Endothelial cell of umbilical vein (primary cell): ENCODE data around the gene CLOCK. TPM values are rescaled to one million over a fixed set of nuclear protein-coding genes. Genes with fewer than 3 reads are reported as not detected.

ENCODE experiments used
- BruUV-seq: library from RNA; stranded (reverse); fragments of 400-500 nt; replicated peaks from 2 replicates; lab custom pipeline; 2021; lab: Mats Ljungman, UMichigan
- CTCF ChIA-PET: fragments of 300-600, 350-600 bp; sonication (Branson Sonifier 250); formaldehyde crosslinking; loops from one replicate; lab custom pipeline; 2021; ENCODE audit warnings: antibody characterized with exemption, inconsistent platforms; lab: Charles Lee
- POLR2A ChIA-PET: fragments of 300-600, 350-600 bp; sonication (Branson Sonifier 250); formaldehyde crosslinking; loops from one replicate; lab custom pipeline; 2021; ENCODE audit warnings: antibody characterized with exemption, inconsistent platforms; lab: Charles Lee
- DNase-seq: peaks from one replicate; pipeline ENCODE4 v3.0.0-alpha.2; 2011; ENCODE audit warnings: low read depth, low spot score
- FAIRE-seq: peaks from 2 replicates; lab custom pipeline; 2011; peaks lifted over from hg19 to GRCh38; lab: Jason Lieb, UNC
- H2AFZ ChIP-seq: 2 replicates; pipeline ENCODE4 v1.6.0; 2012; ENCODE audit warnings: low read depth, low read length, control low read depth, inconsistent platforms
- H3K27ac ChIP-seq: 2 replicates; pipeline ENCODE4 v1.5.1; 2011; ENCODE audit warnings: low read depth, mild to moderate bottlenecking, control low read depth, low read length, moderate library complexity; ENCODE audit not compliant: insufficient read depth
- H3K27me3 ChIP-seq, 2 experiments: 2 replicates each; pipeline versions ENCODE4 v1.6.0 to v1.6.1; 2011; ENCODE audit warnings: low read length in 2 of 2, mixed read lengths in 1 of 2; ENCODE audit not compliant: control insufficient read depth in 2 of 2, insufficient read depth in 2 of 2
- H3K36me3 ChIP-seq, 2 experiments: 2 replicates in 1 of 2; 3 replicates in 1 of 2; pipeline ENCODE4 v1.5.1; 2011; ENCODE audit warnings: low read length in 2 of 2, mild to moderate bottlenecking in 1 of 2, moderate library complexity in 1 of 2; ENCODE audit not compliant: control insufficient read depth in 2 of 2, insufficient read depth in 2 of 2; ENCODE audit errors: extremely low read depth in 1 of 2
- H3K4me1 ChIP-seq: 3 replicates; pipeline ENCODE4 v1.5.1; 2011; ENCODE audit warnings: mild to moderate bottlenecking, low read length; ENCODE audit not compliant: control insufficient read depth, insufficient read depth; ENCODE audit errors: extremely low read depth
- H3K4me2 ChIP-seq: 2 replicates; pipeline ENCODE4 v1.6.1; 2011; ENCODE audit warnings: low read length, control low read depth, mixed read lengths; ENCODE audit not compliant: insufficient read depth
- H3K4me3 ChIP-seq, 3 experiments: fragments of 200-600 bp in 1 of 3; sonication (generic), shearing (Covaris generic) in 1 of 3; replicated peaks in 1 of 3; 2 replicates each; pipeline ENCODE4 v1.5.1; 2011 to 2016; ENCODE audit warnings: control low read depth in 3 of 3, low read length in 3 of 3, mild to moderate bottlenecking in 2 of 3, inconsistent platforms in 1 of 3, low read depth in 1 of 3, moderate library complexity in 1 of 3; ENCODE audit not compliant: insufficient read depth in 1 of 3
- H3K79me2 ChIP-seq: 2 replicates; pipeline ENCODE4 v1.6.0; 2012; ENCODE audit warnings: low read length, inconsistent platforms; ENCODE audit not compliant: control insufficient read depth, insufficient read depth
- H3K9ac ChIP-seq: replicated peaks from 2 replicates; pipeline ENCODE3; 2011; ENCODE audit warnings: low read length, control low read depth; ENCODE audit not compliant: insufficient read depth; ENCODE audit errors: extremely low read depth
- H3K9me1 ChIP-seq: replicated peaks from 3 replicates; pipeline ENCODE4 v1.6.0; 2011; ENCODE audit warnings: mild to moderate bottlenecking, low read length; ENCODE audit not compliant: control insufficient read depth, insufficient read depth; ENCODE audit errors: extremely low read depth
- H3K9me3 ChIP-seq: replicated peaks from 2 replicates; pipeline ENCODE4 v1.5.1; 2012; ENCODE audit warnings: low read length, inconsistent platforms; ENCODE audit not compliant: control insufficient read depth, insufficient read depth
- H4K20me1 ChIP-seq: replicated peaks from 2 replicates; pipeline ENCODE3; 2011; ENCODE audit warnings: mild to moderate bottlenecking, low read length; ENCODE audit not compliant: control insufficient read depth, insufficient read depth; ENCODE audit errors: extremely low read depth
- EZH2 ChIP-seq: IDR thresholded peaks from 2 replicates; pipeline ENCODE4 v1.6.1; 2012; ENCODE audit warnings: borderline replicate concordance, low read depth, mild to moderate bottlenecking, moderate library complexity, low read length, inconsistent platforms; ENCODE audit not compliant: severe bottlenecking
- FOS ChIP-seq: IDR thresholded peaks from 2 replicates; pipeline ENCODE4 v1.6.1; 2011; ENCODE audit warnings: mild to moderate bottlenecking, low read length, moderate library complexity, borderline replicate concordance; ENCODE audit not compliant: insufficient read depth
- GATA2 ChIP-seq: IDR thresholded peaks from 2 replicates; pipeline ENCODE4 v1.7.0; 2011; ENCODE audit warnings: low read depth, mild to moderate bottlenecking, moderate library complexity, mixed read lengths, low read length; ENCODE audit not compliant: insufficient read length, insufficient read depth
- JUN ChIP-seq: IDR thresholded peaks from 2 replicates; pipeline ENCODE4 v1.6.1; 2011; ENCODE audit warnings: borderline replicate concordance, low read depth; ENCODE audit not compliant: insufficient read length, insufficient read depth
- MAX ChIP-seq: IDR thresholded peaks from 2 replicates; pipeline ENCODE4 v1.6.1; 2011; ENCODE audit not compliant: insufficient read depth, insufficient read length
- MYC ChIP-seq: IDR thresholded peaks from one replicate; pipeline ENCODE4 v1.6.1; 2011; ENCODE audit warnings: mild to moderate bottlenecking, low read depth, low read length
- POLR2A ChIP-seq: IDR thresholded peaks from 2 replicates; pipeline ENCODE4 v1.6.1; 2012; ENCODE audit warnings: low read depth, mild to moderate bottlenecking, control low read depth, low read length
- POLR2AphosphoS5 ChIP-seq: IDR thresholded peaks from 2 replicates; pipeline ENCODE4 v1.6.1; 2012; ENCODE audit warnings: low read depth, mild to moderate bottlenecking, control low read depth, low read length, moderate library complexity; ENCODE audit not compliant: insufficient read depth
- dilution Hi-C: fragments of 300-500 bp; cut with MboI; formaldehyde crosslinking; loops from one replicate; pipeline ENCODE4 v1.15.0; 2019; ENCODE audit warnings: low sequenced_read_pairs; ENCODE audit not compliant: extremely low pct_ligation_motif_present
- intact Hi-C: fragments of 100-400 bp; cut with micrococcal nuclease; formaldehyde crosslinking; loops from one replicate; pipeline ENCODE4 v1.10.0; 2022
- polyA plus RNA-seq, 4 experiments: library from polyadenylated mRNA; depleted of rRNA in 3 of 4; stranded (reverse) in 3 of 4; unstranded in 1 of 4; fragments of >200 nt; gene quantifications; 2 replicates each; pipeline versions ENCODE4 v1.2.1 to v1.2.3, GENCODE V29; 2011 to 2012; ENCODE audit warnings: missing spikeins in 1 of 4
- total RNA-seq: library from RNA; stranded (reverse); gene quantifications from 2 replicates; pipeline ENCODE4 v1.2.3, GENCODE V29; 2021
- TF ChIP-seq, protein P1 (sequence below), 2 donors: IDR thresholded peaks; 1 replicate in 1 of 2; 2 replicates in 1 of 2; pipeline ENCODE4 v1.5.1; 2011; ENCODE audit warnings: low read length in 2 of 2, mild to moderate bottlenecking in 2 of 2, moderate library complexity in 2 of 2, control low read depth in 1 of 2, inconsistent platforms in 1 of 2, low read depth in 1 of 2; ENCODE audit not compliant: insufficient read depth in 1 of 2; ENCODE audit errors: extremely low read depth in 1 of 2

CLOCK gene
- total and polyA plus RNA-seq, 2 donors (not counting 3 experiments of a cell fraction or from before 2014, with no cell fraction given): 7.5 to 23.8 TPM

DNA sequence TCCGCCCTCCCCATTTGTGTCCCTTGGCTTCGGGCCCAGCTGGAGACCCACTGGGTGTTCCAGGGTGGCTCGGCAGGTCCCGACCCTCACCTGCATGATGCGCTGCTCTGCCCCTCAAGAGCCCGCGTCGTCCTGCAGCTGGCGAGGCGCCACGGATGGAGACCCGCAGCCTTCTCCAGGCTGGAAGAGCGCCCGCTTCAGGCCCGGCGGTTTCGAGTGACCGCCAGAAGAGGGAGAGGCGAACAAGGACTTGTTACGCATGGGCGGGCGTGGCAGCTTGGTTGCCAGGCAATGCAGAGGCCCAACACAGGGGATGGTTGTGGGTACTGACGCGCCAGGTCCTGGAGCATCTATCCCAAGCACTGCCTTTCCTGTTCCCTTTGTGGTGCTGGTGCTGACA lies 45.3 kb upstream of the CLOCK start, which contains the start of gene PDCL2:
TSS of gene PDCL2 (minus strand) at position 232 of the 400 bp plus-strand sequence. CDS start at position 96, 136 bp downstream.
- dilution Hi-C loops: no loop called here
- TF ChIP-seq FOS: no peak
- TF ChIP-seq MAX: no peak
- no peak for TF ChIP-seq MYC
- no peak for TF ChIP-seq JUN
- TF ChIP-seq POLR2A: no peak
- TF ChIP-seq EZH2: no peak
- TF ChIP-seq, protein P1, sequence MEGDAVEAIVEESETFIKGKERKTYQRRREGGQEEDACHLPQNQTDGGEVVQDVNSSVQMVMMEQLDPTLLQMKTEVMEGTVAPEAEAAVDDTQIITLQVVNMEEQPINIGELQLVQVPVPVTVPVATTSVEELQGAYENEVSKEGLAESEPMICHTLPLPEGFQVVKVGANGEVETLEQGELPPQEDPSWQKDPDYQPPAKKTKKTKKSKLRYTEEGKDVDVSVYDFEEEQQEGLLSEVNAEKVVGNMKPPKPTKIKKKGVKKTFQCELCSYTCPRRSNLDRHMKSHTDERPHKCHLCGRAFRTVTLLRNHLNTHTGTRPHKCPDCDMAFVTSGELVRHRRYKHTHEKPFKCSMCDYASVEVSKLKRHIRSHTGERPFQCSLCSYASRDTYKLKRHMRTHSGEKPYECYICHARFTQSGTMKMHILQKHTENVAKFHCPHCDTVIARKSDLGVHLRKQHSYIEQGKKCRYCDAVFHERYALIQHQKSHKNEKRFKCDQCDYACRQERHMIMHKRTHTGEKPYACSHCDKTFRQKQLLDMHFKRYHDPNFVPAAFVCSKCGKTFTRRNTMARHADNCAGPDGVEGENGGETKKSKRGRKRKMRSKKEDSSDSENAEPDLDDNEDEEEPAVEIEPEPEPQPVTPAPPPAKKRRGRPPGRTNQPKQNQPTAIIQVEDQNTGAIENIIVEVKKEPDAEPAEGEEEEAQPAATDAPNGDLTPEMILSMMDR (IDR thresholded peaks at IDR 0.05; ENCODE audit: extremely low read depth in 1 of 2, insufficient read depth in 1 of 2, low read depth in 1 of 2, low read length in 2 of 2): no peak
- TF ChIP-seq POLR2AphosphoS5: no peak
- TF ChIP-seq GATA2: no peak
- Histone ChIP-seq H3K9ac (no peak within 1 kb of the TSS), H3K4me1 (no peaks in the 10 kb centered on the region), H3K4me2 (no peak within 1 kb of the TSS), H4K20me1 (no peaks in the 10 kb centered on the region), H3K4me3 (no peak within 1 kb of the TSS), H2AFZ (no peak within 1 kb of the TSS), H3K36me3 (no peaks in the 10 kb centered on the region), H3K9me3 (no peaks in the 10 kb centered on the region), H3K27ac (no peak within 1 kb of the TSS), H3K27me3 (no peaks in the 10 kb centered on the region), H3K79me2 (no peaks in the 10 kb centered on the region), H3K9me1 (no peaks in the 10 kb centered on the region)
- intact Hi-C loops: no loop called here
- FAIRE-seq (no peak), DNase-seq (no peak)
- POLR2A ChIA-PET: no interaction called here
- no TSS peak for BruUV-seq
- CTCF ChIA-PET: interaction anchor here (0.6 kb wide), 1 partner anchor 1055 kb away, joined by 3 read pairs; no protein-coding TSS in a partner anchor
